ENCODE data around the gene DHPS. TPM values are rescaled to one million over a fixed set of nuclear protein-coding genes. Genes with fewer than 3 reads are reported as not detected.
A peak's percentile ranks its signal among the peaks of the same experiment; 100 is the strongest.

Gene DHPS
- total and polyA plus RNA-seq, 2 of the 13 experiments (the other 11 are each of a cell fraction or from before 2014, with no cell fraction given), result 43.3 to 84.3 TPM

DNA sequence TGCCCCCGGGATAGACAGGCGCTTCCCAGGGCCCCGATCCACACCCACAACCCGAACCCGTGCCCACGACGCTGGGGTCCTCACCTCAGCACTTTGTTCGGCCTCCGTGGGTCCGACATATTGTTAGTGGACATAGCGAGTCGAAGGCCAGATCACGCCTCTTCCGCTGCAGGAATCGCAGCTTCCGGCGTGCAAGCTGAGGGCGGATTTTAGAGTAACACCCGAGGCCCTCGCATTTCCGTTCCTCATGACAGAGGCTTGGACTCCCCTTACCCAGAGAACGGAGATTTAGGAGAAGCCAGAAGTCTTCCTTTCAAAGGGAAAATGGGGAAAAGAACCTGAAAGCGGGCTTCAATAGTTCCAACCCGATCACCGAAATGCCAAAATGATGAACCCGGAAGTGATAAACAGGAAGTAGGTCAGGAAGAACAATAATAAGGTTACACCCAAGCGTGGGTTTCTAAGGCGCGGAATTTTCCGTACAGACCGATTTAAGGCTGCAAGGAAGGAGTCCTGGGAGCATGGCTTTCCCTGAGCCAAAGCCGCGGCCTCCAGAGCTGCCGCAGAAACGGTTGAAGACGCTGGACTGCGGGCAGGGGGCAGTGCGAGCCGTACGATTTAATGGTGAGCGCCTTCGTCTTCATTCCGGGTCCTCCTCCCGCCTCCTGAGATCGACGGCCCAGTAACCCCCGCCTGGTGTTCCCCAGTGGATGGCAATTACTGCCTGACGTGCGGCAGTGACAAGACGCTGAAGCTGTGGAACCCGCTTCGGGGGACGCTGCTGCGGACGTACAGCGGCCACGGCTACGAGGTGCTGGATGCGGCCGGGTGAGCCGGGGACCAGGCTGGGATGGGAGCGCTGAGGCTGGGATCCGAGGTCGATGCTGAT is 12.2 kb downstream of the DHPS start (continued):
- TF ChIP-seq, protein P1, sequence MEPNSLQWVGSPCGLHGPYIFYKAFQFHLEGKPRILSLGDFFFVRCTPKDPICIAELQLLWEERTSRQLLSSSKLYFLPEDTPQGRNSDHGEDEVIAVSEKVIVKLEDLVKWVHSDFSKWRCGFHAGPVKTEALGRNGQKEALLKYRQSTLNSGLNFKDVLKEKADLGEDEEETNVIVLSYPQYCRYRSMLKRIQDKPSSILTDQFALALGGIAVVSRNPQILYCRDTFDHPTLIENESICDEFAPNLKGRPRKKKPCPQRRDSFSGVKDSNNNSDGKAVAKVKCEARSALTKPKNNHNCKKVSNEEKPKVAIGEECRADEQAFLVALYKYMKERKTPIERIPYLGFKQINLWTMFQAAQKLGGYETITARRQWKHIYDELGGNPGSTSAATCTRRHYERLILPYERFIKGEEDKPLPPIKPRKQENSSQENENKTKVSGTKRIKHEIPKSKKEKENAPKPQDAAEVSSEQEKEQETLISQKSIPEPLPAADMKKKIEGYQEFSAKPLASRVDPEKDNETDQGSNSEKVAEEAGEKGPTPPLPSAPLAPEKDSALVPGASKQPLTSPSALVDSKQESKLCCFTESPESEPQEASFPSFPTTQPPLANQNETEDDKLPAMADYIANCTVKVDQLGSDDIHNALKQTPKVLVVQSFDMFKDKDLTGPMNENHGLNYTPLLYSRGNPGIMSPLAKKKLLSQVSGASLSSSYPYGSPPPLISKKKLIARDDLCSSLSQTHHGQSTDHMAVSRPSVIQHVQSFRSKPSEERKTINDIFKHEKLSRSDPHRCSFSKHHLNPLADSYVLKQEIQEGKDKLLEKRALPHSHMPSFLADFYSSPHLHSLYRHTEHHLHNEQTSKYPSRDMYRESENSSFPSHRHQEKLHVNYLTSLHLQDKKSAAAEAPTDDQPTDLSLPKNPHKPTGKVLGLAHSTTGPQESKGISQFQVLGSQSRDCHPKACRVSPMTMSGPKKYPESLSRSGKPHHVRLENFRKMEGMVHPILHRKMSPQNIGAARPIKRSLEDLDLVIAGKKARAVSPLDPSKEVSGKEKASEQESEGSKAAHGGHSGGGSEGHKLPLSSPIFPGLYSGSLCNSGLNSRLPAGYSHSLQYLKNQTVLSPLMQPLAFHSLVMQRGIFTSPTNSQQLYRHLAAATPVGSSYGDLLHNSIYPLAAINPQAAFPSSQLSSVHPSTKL (CRISPR knock-in tag; IDR thresholded peaks at IDR 0.05), result no peak
- TF ChIP-seq NFATC3 (CRISPR knock-in tag; IDR thresholded peaks at IDR 0.05) (peak; percentile 71; the same call in 1 of the 2 replicates), ZNF207 (IDR thresholded peaks at IDR 0.05; ENCODE audit: borderline replicate concordance) (no peak), ZNF3 (CRISPR knock-in tag; IDR thresholded peaks at IDR 0.05) (no peak), ZNF878 (CRISPR knock-in tag; IDR thresholded peaks at IDR 0.05) (no peak), CREB1 (IDR thresholded peaks at IDR 0.05) (peak; percentile 52), CREB1 (CRISPR knock-in tag; IDR thresholded peaks at IDR 0.05) (peak; percentile 88), MTF2 (CRISPR knock-in tag; IDR thresholded peaks at IDR 0.05; ENCODE audit: borderline replicate concordance) (peak; percentile 50; the same call in 1 of the 2 replicates), NFYB (CRISPR knock-in tag; IDR thresholded peaks at IDR 0.05) (peak; percentile 25; the same call in 1 of the 2 replicates), ESRRA (CRISPR knock-in tag; IDR thresholded peaks at IDR 0.05; ENCODE audit: low read depth) (0 out of 2 replicates have a peak, but pooled peaks have one; percentile 25), GZF1 (CRISPR knock-in tag; IDR thresholded peaks at IDR 0.05) (no peak), SUZ12 (IDR thresholded peaks at IDR 0.05; ENCODE audit: low read depth, low read length) (no peak), GATAD2A (CRISPR knock-in tag; IDR thresholded peaks at IDR 0.05) (peak; percentile 13; the same call in 1 of the 2 replicates), CBFB (CRISPR knock-in tag; IDR thresholded peaks at IDR 0.05) (no peak)
- TF ChIP-seq, protein P2, sequence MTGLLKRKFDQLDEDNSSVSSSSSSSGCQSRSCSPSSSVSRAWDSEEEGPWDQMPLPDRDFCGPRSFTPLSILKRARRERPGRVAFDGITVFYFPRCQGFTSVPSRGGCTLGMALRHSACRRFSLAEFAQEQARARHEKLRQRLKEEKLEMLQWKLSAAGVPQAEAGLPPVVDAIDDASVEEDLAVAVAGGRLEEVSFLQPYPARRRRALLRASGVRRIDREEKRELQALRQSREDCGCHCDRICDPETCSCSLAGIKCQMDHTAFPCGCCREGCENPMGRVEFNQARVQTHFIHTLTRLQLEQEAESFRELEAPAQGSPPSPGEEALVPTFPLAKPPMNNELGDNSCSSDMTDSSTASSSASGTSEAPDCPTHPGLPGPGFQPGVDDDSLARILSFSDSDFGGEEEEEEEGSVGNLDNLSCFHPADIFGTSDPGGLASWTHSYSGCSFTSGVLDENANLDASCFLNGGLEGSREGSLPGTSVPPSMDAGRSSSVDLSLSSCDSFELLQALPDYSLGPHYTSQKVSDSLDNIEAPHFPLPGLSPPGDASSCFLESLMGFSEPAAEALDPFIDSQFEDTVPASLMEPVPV (CRISPR knock-in tag; IDR thresholded peaks at IDR 0.05), result no peak
- TF ChIP-seq, protein P3, sequence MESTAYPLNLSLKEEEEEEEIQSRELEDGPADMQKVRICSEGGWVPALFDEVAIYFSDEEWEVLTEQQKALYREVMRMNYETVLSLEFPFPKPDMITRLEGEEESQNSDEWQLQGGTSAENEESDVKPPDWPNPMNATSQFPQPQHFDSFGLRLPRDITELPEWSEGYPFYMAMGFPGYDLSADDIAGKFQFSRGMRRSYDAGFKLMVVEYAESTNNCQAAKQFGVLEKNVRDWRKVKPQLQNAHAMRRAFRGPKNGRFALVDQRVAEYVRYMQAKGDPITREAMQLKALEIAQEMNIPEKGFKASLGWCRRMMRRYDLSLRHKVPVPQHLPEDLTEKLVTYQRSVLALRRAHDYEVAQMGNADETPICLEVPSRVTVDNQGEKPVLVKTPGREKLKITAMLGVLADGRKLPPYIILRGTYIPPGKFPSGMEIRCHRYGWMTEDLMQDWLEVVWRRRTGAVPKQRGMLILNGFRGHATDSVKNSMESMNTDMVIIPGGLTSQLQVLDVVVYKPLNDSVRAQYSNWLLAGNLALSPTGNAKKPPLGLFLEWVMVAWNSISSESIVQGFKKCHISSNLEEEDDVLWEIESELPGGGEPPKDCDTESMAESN (CRISPR knock-in tag; conservative IDR thresholded peaks at IDR 0.05), result no peak
- TF ChIP-seq, protein P4, sequence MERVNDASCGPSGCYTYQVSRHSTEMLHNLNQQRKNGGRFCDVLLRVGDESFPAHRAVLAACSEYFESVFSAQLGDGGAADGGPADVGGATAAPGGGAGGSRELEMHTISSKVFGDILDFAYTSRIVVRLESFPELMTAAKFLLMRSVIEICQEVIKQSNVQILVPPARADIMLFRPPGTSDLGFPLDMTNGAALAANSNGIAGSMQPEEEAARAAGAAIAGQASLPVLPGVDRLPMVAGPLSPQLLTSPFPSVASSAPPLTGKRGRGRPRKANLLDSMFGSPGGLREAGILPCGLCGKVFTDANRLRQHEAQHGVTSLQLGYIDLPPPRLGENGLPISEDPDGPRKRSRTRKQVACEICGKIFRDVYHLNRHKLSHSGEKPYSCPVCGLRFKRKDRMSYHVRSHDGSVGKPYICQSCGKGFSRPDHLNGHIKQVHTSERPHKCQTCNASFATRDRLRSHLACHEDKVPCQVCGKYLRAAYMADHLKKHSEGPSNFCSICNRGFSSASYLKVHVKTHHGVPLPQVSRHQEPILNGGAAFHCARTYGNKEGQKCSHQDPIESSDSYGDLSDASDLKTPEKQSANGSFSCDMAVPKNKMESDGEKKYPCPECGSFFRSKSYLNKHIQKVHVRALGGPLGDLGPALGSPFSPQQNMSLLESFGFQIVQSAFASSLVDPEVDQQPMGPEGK (CRISPR knock-in tag; IDR thresholded peaks at IDR 0.05), result peak; percentile 25; the same call in 1 of the 2 replicates
- TF ChIP-seq, protein P5, sequence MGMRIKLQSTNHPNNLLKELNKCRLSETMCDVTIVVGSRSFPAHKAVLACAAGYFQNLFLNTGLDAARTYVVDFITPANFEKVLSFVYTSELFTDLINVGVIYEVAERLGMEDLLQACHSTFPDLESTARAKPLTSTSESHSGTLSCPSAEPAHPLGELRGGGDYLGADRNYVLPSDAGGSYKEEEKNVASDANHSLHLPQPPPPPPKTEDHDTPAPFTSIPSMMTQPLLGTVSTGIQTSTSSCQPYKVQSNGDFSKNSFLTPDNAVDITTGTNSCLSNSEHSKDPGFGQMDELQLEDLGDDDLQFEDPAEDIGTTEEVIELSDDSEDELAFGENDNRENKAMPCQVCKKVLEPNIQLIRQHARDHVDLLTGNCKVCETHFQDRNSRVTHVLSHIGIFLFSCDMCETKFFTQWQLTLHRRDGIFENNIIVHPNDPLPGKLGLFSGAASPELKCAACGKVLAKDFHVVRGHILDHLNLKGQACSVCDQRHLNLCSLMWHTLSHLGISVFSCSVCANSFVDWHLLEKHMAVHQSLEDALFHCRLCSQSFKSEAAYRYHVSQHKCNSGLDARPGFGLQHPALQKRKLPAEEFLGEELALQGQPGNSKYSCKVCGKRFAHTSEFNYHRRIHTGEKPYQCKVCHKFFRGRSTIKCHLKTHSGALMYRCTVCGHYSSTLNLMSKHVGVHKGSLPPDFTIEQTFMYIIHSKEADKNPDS (CRISPR knock-in tag; IDR thresholded peaks at IDR 0.05), result 0 out of 2 replicates have a peak, but pooled peaks have one; percentile 30
